ENCODE data around the gene LACRT. TPM values are rescaled to one million over a fixed set of nuclear protein-coding genes. Genes with fewer than 3 reads are reported as not detected.
"Not testable (repeated sequence)": the region's sequence is repeated elsewhere in the genome, so short reads cannot be mapped to it uniquely, and the experiment has no call there.

Gene LACRT
- total and polyA plus RNA-seq, 9 donors: not detected

GRCh38 chr12:54641554-54641953, 6.9 kb upstream of the LACRT start:
- H3K27ac ChIP-seq (ENCODE audit: low read length): no peak overlapping the region
- H3K4me1 ChIP-seq (ENCODE audit: control insufficient read depth, insufficient read depth, low read length): no peaks in the 10 kb centered on the region
- H3K9me3 ChIP-seq (replicated peaks; ENCODE audit: control insufficient read depth, low read depth, low read length): no peaks in the 10 kb centered on the region
- DNase-seq: no peak
- no CpG with 5 or more reads among the region's 1 CpG for WGBS (ENCODE audit: insufficient coverage)
- H3K27me3 ChIP-seq (ENCODE audit: control insufficient read depth, insufficient read depth, low read length): peaks cover 3% of the 10 kb centered on the region
- H3K4me3 ChIP-seq (ENCODE audit: low read length): no peak overlapping the region
- no peaks in the 10 kb centered on the region for H3K36me3 ChIP-seq (ENCODE audit: control insufficient read depth, insufficient read depth, low read length)

DNA sequence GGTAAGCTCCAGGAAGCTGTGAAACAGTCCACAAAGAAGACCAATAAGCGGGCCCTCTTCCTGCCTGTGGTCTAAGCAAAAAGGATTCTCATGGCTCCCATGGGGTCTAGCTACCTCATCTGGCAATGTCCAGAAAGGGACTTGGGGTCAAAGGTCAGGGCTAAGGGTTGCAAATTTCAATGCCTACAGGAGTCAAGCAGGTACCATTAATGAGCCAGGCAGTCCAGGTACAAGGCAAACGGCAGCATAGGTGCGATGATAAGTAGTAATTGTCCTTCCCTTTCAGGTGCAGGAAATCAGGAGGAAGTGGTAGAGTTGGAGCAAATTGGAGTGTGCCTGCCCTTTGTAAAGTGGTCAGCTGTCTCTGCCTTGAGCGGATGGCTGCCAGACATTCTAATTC, 6.4 kb upstream of the LACRT start:
- 76% methylated on average over 3 of the region's 4 CpGs for WGBS (ENCODE audit: insufficient coverage)
- no peak for DNase-seq
- Histone ChIP-seq H3K27ac (ENCODE audit: low read length) (no peak overlapping the region), H3K9me3 (replicated peaks; ENCODE audit: control insufficient read depth, low read depth, low read length) (no peaks in the 10 kb centered on the region), H3K27me3 (ENCODE audit: control insufficient read depth, insufficient read depth, low read length) (peaks cover 3% of the 10 kb centered on the region), H3K36me3 (ENCODE audit: control insufficient read depth, insufficient read depth, low read length) (no peaks in the 10 kb centered on the region), H3K4me1 (ENCODE audit: control insufficient read depth, insufficient read depth, low read length) (no peaks in the 10 kb centered on the region), H3K4me3 (ENCODE audit: low read length) (no peak overlapping the region)

DNA sequence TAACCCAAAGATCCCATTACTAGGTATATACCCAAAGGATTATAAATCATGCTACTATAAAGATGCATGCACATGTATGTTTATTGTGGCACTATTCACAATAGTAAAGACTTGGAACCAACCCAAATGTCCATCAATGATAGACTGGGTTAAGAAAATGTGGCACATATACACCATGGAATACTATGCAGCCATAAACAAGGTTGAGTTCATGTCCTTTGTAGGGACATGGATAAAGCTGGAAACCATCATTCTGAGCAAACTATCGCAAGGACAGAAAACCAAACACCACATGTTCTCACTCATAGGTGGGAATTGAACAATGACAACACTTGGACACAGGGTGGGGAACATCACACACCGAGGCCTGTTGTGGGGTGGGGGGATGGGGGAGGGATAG, 4.4 kb upstream of the LACRT start:
- not testable (repeated sequence) for H3K4me1 ChIP-seq (ENCODE audit: control insufficient read depth, insufficient read depth, low read length); H3K4me3 ChIP-seq (ENCODE audit: low read length); H3K36me3 ChIP-seq (ENCODE audit: control insufficient read depth, insufficient read depth, low read length); H3K27ac ChIP-seq (ENCODE audit: low read length); H3K9me3 ChIP-seq (replicated peaks; ENCODE audit: control insufficient read depth, low read depth, low read length); DNase-seq; H3K27me3 ChIP-seq (ENCODE audit: control insufficient read depth, insufficient read depth, low read length)
- WGBS (ENCODE audit: insufficient coverage): no CpG with 5 or more reads among the region's 2 CpGs

GRCh38 chr12:54631988-54632728, 2.5 kb downstream of the LACRT start:
- Histone ChIP-seq H3K27me3 (ENCODE audit: control insufficient read depth, insufficient read depth, low read length) (peaks cover 3% of the 10 kb centered on the region), H3K4me1 (ENCODE audit: control insufficient read depth, insufficient read depth, low read length) (no peaks in the 10 kb centered on the region), H3K4me3 (ENCODE audit: low read length) (no peak overlapping the region), H3K9me3 (replicated peaks; ENCODE audit: control insufficient read depth, low read depth, low read length) (peaks cover 4% of the 10 kb centered on the region), H3K27ac (ENCODE audit: low read length) (no peak overlapping the region), H3K36me3 (ENCODE audit: control insufficient read depth, insufficient read depth, low read length) (no peaks in the 10 kb centered on the region)
- DNase-seq: no peak
- 63% methylated on average over 8 of the region's 8 CpGs for WGBS (ENCODE audit: insufficient coverage)

DNA sequence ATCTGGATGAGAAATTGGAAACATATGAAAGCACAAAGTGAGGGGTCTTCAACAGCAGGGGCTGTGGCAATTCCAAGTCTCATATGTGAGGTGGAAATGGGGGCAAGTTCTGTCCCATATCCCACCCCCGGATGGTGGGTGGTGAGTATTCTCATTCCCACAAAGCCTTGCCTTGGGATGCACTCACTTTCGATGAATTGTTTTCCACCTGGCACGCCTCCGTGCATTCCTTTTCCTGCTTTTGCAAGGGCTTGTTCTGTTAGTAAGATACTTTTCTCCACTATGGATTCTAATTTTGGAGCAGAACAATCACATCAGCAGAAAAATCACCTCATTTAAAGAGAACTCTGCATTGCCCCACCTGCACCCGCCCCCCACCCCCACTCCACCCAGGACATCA, 3.1 kb downstream of the LACRT start:
- no CpG with 5 or more reads among the region's 5 CpGs for WGBS (ENCODE audit: insufficient coverage)

GRCh38 chr12:54629925-54630324, 4.8 kb downstream of the LACRT start:
- no peak overlapping the region for H3K27ac ChIP-seq (ENCODE audit: low read length)
- WGBS (ENCODE audit: insufficient coverage): 90% methylated on average over 1 of the region's 2 CpGs
- H3K27me3 ChIP-seq (ENCODE audit: control insufficient read depth, insufficient read depth, low read length): peaks cover 3% of the 10 kb centered on the region
- H3K4me1 ChIP-seq (ENCODE audit: control insufficient read depth, insufficient read depth, low read length): no peaks in the 10 kb centered on the region
- H3K36me3 ChIP-seq (ENCODE audit: control insufficient read depth, insufficient read depth, low read length): no peaks in the 10 kb centered on the region
- DNase-seq: no peak
- no peak overlapping the region for H3K4me3 ChIP-seq (ENCODE audit: low read length)
- H3K9me3 ChIP-seq (replicated peaks; ENCODE audit: control insufficient read depth, low read depth, low read length): peaks cover 4% of the 10 kb centered on the region

More for the DNA sequence above, 3.1 kb downstream of the LACRT start:
- Histone ChIP-seq H3K36me3 (ENCODE audit: control insufficient read depth, insufficient read depth, low read length) (no peaks in the 10 kb centered on the region), H3K27ac (ENCODE audit: low read length) (no peak overlapping the region), H3K4me3 (ENCODE audit: low read length) (no peak overlapping the region), H3K9me3 (replicated peaks; ENCODE audit: control insufficient read depth, low read depth, low read length) (peaks cover 4% of the 10 kb centered on the region), H3K27me3 (ENCODE audit: control insufficient read depth, insufficient read depth, low read length) (peaks cover 3% of the 10 kb centered on the region), H3K4me1 (ENCODE audit: control insufficient read depth, insufficient read depth, low read length) (no peaks in the 10 kb centered on the region)
- no peak for DNase-seq

DNA sequence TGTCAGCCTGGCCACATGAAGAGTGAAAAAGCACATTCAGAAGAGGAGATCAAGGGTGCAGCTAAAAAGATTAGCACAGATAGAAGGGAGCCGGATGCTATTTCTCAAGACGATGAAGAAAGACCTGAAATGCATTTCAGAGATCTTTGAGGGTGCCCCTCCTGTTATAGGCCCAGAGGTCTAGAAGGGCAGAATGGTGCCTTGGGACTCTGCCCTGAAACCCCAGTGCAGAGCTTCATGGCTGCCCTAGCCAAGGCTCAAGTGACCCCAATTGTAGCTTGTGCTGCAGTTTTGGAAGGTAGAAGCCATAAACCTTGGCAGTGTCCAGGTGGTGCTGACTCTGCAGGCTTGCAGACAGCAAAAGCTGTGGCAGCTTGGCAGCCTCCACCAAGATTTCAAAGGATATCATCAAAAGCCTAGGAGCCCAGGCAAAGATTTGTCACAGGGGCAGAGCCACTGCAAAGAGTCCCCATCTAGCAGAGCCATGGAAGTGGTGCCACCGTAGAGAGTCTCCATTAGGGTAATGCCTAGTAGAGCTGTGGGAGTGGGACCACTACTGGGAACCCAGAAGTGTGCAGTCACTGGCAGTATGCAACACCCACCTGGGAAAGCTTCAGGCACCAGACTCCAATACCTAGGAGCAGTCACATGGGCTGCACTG, 6.4 kb downstream of the LACRT start:
- peaks cover 4% of the 10 kb centered on the region for H3K27me3 ChIP-seq (ENCODE audit: control insufficient read depth, insufficient read depth, low read length)
- H3K36me3 ChIP-seq (ENCODE audit: control insufficient read depth, insufficient read depth, low read length): no peaks in the 10 kb centered on the region
- H3K4me3 ChIP-seq (ENCODE audit: low read length): no peak overlapping the region
- no peak overlapping the region for H3K27ac ChIP-seq (ENCODE audit: low read length)
- no peaks in the 10 kb centered on the region for H3K4me1 ChIP-seq (ENCODE audit: control insufficient read depth, insufficient read depth, low read length)
- peaks cover 4% of the 10 kb centered on the region for H3K9me3 ChIP-seq (replicated peaks; ENCODE audit: control insufficient read depth, low read depth, low read length)
- no peak for DNase-seq
- WGBS (ENCODE audit: insufficient coverage): 82% methylated on average over 3 of the region's 3 CpGs

GRCh38 chr12:54627304-54627703, 7.4 kb downstream of the LACRT start:
- Histone ChIP-seq H3K36me3 (ENCODE audit: control insufficient read depth, insufficient read depth, low read length) (no peaks in the 10 kb centered on the region), H3K9me3 (replicated peaks; ENCODE audit: control insufficient read depth, low read depth, low read length) (peaks cover 4% of the 10 kb centered on the region), H3K27me3 (ENCODE audit: control insufficient read depth, insufficient read depth, low read length) (peaks cover 6% of the 10 kb centered on the region), H3K4me1 (ENCODE audit: control insufficient read depth, insufficient read depth, low read length) (no peaks in the 10 kb centered on the region), H3K4me3 (ENCODE audit: low read length) (no peak overlapping the region), H3K27ac (ENCODE audit: low read length) (no peak overlapping the region)
- WGBS (ENCODE audit: insufficient coverage): 94% methylated on average over 3 of the region's 3 CpGs
- DNase-seq: no peak

- H3K27me3 ChIP-seq (ENCODE audit: control insufficient read depth, insufficient read depth, low read length): peaks cover 6% of the 10 kb centered on the region
- H3K9me3 ChIP-seq (replicated peaks; ENCODE audit: control insufficient read depth, low read depth, low read length): peaks cover 4% of the 10 kb centered on the region
- H3K4me1 ChIP-seq (ENCODE audit: control insufficient read depth, insufficient read depth, low read length): no peaks in the 10 kb centered on the region
- no peak overlapping the region for H3K4me3 ChIP-seq (ENCODE audit: low read length)
- no peak overlapping the region for H3K27ac ChIP-seq (ENCODE audit: low read length)
- DNase-seq: no peak
- H3K36me3 ChIP-seq (ENCODE audit: control insufficient read depth, insufficient read depth, low read length): no peaks in the 10 kb centered on the region
Observed at GRCh38 chr12:54625598-54625997, 9.1 kb downstream of the LACRT start.

- Histone ChIP-seq H3K4me3 (ENCODE audit: low read length) (no peak overlapping the region), H3K27me3 (ENCODE audit: control insufficient read depth, insufficient read depth, low read length) (peaks cover 6% of the 10 kb centered on the region), H3K9me3 (replicated peaks; ENCODE audit: control insufficient read depth, low read depth, low read length) (peaks cover 4% of the 10 kb centered on the region), H3K4me1 (ENCODE audit: control insufficient read depth, insufficient read depth, low read length) (no peaks in the 10 kb centered on the region), H3K36me3 (ENCODE audit: control insufficient read depth, insufficient read depth, low read length) (no peaks in the 10 kb centered on the region), H3K27ac (ENCODE audit: low read length) (no peak overlapping the region)
- no CpG with 5 or more reads among the region's 5 CpGs for WGBS (ENCODE audit: insufficient coverage)
- no peak for DNase-seq
Observed at GRCh38 chr12:54624315-54625279, 10.1 kb downstream of the LACRT start.

Measured in muscle of leg (tissue), 11 donors.